GM18517 (cell line): ENCODE measurements around the gene GALNT3.

Experiments used
- ATAC-seq: cut with Tn5 transposase; IDR thresholded peaks from one replicate; pipeline ENCODE4 v1.9.1; 2021; ENCODE audit warnings: mild to moderate bottlenecking, moderate library complexity; ENCODE audit not compliant: unreplicated experiment

GALNT3 gene

GRCh38 chr2:165796819-165797530 is 2.9 kb upstream of the GALNT3 start:
- ATAC-seq: no peak

- no peak for ATAC-seq
These were observed 2.1 kb upstream of the GALNT3 start for GRCh38 chr2:165796129-165796528.

- ATAC-seq: peak; percentile 30
These were observed 964 bp upstream of the GALNT3 start for GRCh38 chr2:165795011-165795410.

DNA sequence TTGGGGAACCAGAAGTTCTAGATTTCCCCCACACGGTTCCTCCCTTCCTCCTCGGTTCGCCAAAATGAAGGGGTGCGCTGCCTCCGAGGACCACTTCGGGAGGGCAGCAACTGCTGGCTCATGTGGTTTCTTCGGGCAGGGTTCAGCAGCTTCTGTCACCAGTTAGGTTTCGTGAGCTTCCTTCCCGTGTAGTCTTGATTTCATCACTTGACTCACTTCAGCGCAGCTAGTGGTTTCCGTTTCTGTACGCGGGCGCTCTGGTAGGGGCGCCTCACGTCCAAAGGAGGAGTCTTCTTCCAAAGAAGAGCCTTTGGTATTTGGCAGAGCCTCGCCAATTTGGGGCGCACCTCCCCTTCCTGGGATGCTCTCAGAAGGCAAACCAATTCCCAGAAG is 485 bp upstream of the GALNT3 start:
- ATAC-seq: peak; percentile 98

DNA sequence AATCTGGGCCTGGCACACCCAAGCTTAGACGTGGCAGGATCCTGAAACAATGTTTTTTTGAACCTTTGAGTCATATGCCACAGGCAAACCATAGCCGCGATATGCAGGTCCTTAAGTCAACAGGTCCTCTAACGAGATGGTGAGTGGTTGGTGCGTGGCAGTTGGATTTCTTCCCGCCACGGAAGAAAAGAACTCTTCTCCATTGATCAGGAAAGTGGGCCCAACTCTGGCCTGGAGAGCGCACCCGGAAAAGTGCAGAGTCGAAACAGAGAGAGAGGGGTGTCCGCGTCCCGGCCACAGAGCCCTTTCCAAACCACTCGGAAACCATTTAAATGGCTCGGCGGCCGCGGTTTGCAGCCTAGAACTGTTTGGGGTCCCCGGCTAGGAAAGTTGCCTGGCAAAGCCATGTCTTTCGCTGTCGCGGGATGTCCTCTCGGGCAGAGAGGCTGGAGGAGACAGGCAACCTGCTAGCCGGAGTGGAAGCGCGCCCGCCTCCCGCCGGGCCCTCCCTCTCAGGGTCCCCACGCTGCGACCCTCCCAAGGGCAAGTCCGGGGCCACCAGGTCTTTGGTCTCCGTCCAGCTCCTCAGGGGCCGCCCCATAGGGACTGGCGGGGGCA is 777 bp downstream of the GALNT3 start:
- ATAC-seq: no peak

DNA sequence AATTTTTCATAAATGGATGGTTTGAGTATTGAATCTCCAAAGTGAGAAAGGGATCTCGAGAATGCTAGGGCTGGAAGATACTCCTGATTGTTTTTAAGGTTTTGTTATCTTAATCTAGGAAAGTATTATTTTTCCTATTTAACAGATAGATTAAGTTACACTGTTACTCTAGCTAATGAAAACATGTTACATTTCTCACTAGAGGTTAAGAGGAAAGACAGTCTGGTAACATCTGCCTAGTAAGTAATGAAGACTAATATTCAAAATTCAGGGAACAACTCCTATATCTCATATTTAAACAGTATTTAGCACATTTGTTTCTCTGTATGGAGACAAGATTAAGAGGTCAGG is 2.0 kb downstream of the GALNT3 start:
- no peak for ATAC-seq

GRCh38 chr2:165791421-165792103 is 2.5 kb downstream of the GALNT3 start:
- ATAC-seq: no peak

- ATAC-seq: no peak
These were observed 3.6 kb downstream of the GALNT3 start for GRCh38 chr2:165790466-165790865.

GRCh38 chr2:165787334-165787733 is 6.7 kb downstream of the GALNT3 start:
- ATAC-seq: no peak

DNA sequence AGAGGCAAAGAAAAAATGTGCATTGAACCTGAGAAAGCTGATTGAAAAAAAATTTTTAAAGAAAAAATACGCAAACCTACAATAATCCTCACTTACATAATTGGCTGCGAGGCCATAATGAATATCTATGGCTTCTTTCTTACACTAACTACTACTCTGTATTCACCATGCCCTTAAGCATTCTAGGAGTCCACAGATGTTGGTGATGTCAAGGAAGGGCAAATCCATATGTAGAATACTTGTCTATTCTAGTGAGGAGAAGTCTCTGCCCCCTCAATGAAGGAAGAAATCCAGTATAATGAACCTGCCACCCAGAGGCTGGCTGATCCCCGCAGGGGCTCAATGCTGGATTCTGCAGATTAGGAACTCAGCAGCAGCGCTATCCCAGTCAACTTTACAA is 14.3 kb downstream of the GALNT3 start:
- no peak for ATAC-seq

DNA sequence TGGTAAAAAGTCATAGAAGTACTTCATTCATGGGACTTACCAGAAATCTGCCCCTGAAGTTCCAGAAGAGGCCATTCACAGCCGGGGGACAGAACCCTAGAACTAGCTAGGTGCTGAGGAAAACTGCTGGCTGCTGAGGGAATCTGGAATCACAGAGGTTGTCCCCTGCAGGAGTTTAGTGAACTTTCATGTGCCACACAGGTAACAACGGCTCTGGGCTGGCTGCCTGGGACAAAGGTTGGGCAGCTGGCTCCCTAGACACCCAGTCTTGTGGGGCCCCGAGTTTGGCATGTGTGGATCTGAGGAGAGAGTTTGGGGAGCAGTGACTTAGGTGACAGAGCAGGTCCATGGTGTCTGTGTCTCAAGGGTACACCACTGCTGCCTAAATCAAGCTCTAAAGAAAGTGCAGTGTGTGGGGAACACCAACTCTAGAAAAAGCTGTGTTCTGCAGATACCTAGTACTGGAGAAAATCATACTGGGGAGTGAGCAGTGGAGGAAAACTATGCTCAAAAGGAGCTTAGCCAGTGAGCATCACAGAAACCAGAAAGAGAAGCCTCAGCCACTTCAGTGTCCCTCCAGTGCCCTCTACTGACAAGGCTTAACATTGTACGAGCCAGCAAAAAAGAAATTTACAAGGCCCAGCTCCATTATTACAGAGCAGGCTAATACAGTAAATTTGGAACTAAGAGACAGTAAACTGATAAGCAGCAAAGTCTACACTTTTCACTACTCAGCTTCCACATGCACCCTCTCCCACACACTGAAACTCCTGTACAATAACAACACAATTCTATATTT is 15.2 kb downstream of the GALNT3 start:
- no peak for ATAC-seq

DNA sequence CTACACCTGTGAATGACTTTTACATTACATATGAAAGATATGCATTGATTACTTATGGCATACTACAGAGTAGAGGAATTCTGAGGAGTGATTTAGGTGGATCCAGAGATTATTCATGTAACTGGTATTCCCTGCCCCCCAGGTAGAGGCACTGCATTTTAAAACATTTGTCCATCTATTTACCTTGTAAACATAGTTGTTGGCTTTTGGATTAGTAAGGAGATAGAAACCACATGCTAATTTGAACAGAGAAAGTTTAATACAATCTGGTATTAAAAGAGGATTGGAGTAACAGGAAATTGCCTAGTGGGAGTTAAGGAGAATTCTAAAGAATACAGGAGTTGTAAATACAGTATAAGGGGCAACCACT is 15.9 kb downstream of the GALNT3 start:
- no peak for ATAC-seq

DNA sequence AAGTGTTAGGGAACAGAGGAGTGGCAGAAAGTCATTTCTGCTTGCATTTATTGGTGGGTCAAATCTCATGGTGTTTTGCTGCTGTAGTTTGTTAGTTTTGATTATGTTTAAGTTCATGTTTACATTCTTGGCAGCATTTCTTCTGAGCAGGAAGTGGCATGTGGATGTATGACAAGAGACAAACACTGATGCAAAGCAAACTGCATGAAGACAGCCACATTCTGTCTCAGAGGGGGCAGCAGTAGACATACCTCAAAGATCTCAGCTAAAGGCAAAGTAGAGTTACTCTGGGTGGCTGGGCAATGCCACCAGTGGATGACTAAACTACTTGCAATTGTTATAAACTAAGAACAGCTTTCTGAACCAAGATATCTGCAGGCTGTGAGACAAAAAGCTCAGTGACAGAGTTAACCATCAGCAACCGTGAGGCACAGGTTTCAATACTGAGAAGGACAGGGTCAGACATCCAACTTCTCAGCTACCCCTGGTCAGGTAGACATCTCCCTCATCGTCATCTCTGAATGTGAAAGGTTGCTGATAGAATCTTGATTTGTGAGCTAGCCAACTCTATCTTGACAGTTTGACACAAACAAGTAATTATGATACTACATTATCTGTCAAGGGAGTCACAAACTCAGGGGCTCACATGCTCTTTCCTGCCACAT is 16.4 kb downstream of the GALNT3 start:
- ATAC-seq: no peak

DNA sequence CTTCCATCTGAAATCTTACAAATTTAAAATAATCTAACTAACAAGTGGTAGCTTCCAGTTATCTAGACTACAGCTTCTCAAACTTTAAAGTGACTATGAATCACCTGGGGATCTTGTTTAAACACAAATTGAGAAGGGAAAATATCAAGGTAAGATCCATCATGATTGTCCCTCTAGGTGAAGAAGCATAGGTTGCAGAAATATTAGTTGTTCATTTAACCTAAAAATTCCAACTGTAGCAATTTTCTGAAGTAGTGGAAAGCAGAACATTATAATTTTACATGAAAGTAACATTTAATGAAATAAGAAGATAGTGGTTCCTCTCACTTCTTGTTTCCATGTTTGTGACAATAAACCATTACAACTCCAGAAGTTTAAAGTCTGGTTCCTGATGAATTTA is 17.3 kb downstream of the GALNT3 start:
- ATAC-seq: no peak

DNA sequence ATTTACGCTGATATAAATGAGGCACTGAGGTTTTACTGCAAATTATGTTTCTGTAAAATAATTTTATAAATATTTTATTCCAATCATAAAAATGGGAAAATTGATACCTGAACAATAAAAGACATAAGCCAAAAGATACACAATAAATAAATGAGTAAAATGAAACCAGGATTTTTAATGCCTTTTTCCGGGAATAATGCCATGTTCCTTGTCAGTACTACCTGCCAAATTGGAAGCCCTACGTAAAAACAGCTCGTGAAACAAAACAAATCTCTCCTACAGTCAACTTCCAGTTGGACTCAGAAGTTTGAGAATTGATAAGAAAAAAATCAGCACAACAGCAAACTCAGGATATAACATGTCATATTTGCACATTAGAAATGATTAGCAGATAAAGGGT is 18.0 kb downstream of the GALNT3 start:
- no peak for ATAC-seq

- ATAC-seq: no peak
These were observed 20.4 kb downstream of the GALNT3 start for GRCh38 chr2:165773684-165774083.

- no peak for ATAC-seq
These were observed 21.9 kb downstream of the GALNT3 start for GRCh38 chr2:165772183-165772582.

- no peak for ATAC-seq
These were observed 27.6 kb downstream of the GALNT3 start for GRCh38 chr2:165766326-165766927.

- no peak for ATAC-seq
These were observed 31.3 kb downstream of the GALNT3 start for GRCh38 chr2:165762723-165763122.

GRCh38 chr2:165757906-165758675 is 36.0 kb downstream of the GALNT3 start:
- ATAC-seq: no peak
